CD4-positive, alpha-beta T cell treated with Interferon gamma for 1 hour (primary cell): Measurements from ENCODE around the gene SH2D1B.

Experiments used
- DNase-seq: peaks from one replicate; pipeline ENCODE4 v3.0.0-alpha.2; 2020

SH2D1B gene

DNA sequence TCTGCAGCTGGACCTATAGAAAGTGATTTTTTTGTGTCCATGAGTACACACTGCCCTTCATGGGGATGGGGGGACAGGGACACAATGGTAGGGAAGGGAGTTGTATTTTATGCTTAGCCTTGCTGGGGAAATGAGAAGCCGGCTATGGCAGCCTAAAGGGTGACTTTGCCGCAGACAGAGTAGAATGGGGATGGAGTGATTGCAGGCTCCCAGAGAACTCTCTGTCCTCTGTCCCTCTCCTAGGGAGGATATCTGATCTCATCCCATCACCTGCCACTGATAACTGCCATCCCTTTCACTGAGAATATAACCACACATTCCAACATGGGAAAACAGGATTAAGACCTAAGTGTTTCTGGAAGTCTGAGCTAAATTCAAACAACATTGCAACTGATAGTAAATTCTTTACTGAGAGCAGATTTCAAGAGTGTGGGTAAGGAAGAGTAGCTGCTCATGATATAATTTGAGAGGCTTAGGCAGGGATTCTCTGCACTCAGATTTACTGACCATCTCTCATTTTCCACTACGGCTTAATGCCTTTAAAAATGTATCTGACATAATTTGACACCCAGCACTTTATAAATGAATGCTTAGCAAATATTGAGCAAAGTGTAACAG is 13.9 kb downstream of the SH2D1B start:
- DNase-seq = no peak

DNA sequence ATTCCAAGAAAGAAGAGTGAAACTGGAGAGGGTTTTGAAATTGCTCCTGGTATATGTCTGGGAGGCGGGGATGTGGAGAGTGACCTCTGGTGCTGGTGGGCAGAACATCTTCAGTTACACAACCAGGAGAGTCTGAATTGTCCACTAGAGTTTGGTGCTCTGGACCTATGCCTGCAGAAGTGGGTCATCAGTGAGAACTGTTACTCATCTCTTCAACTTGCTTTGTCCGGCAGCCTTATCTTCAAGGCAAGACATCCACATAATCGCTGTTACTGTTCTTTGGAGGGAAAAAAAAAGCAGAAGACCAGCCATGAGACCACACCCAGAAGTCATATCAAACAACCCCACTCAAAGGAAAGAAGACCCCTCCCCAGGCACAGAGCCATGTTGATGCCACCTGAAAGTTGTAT is 14.9 kb downstream of the SH2D1B start:
- DNase-seq = no peak

DNA sequence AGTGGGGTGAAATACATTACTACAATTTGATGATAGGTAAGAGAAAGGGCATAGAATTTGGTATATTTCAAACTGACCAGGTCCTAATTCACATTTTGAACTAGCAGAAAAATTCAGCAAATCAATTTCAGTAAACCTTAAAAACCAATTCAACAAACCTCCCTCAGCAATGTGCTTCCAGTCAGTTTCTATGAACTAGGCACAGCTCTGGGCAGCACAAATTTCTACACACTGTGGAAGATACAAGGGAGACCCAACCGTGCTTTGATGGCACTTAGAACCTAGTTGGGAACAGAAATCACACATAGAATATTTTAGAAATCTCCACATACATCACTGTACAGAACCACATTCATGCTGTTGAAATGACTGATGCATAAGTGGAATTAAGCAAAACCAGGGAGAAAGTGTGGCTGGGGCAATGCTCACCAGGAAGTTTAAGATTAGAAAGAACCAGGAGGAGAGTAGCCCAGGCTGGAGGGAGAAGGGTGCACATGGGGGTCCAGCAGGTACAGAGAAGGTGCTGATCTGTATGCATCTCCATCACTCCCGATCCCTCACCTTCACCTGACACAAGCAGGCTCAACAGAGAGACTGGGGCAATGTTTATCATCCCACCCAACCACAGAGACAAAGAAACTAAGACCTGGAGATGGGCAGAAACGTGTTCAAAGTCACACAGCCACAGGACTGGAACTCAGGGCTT is 15.6 kb downstream of the SH2D1B start:
- DNase-seq = no peak

DNA sequence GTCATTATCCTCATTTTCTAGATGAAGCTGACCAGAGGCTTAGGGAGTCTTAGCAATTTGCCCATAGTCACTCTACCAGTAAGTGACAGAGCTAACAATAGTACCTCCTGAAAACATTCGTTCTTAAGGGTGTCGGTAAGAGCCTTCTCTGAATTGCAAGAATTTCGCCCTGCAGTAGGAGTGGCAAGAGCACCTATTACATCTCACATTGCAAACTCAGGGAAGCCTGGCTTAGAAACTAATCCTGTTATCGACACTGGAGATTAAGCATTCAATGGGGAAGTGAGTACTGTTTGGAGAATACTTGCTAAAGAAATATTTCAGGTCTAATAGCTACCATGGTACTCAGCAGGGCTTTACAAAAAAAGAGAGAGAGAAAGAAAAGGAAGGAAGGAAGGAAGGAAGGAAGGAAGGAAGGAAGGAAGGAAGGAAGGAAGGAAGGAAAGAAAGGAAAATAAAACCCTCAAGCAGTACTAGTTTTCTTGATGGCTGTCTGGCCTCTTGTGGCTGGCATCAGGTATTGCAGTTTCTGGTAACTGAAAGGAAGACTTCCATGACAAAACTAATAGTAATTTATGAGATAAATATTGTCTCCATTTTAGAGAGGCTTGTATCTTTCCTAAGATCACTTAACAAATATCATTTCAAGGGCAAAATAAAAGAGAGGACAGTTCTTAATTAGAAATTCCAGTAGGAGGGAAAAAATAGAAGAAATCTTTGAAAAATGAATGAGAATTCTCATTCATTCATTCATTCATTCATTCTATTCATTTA is 20.0 kb downstream of the SH2D1B start:
- no peak for DNase-seq

DNA sequence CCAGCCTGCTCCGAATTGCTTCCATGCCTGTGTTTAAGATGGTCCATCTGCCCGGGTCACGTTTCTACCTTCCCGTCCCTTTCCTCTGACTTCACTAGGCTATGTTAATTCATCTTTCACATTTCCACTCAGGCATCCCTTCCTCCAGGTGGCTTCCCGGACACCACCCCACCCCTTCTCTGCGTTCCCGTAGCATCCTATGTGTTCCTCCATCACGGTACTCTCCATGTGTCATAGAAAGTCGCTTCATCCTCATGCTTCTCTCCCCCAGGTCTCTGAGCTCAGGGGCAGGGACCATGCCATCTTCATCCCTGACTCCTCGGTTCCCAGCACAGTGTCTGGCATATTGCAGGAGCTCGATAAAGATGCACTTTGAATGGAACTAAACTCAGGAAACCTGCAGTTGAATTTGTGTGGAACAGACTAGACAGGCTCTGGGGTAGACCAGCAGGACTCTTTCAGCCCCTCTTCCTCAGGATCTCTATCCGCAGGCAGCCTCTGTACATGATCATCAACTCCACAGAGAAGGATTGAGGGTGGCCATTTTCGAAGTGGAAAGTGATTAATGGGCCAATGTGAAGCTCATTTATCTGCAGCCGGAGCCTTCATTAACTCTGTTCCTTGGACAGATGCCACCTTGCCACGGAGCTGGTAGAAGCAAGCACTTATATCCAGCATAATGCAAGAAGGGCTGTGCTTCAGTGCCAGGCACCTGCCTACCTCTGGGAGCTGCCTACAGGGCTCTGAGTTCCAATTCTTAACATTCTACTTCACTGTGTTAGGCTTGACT is 21.3 kb downstream of the SH2D1B start:
- DNase-seq = no peak

DNA sequence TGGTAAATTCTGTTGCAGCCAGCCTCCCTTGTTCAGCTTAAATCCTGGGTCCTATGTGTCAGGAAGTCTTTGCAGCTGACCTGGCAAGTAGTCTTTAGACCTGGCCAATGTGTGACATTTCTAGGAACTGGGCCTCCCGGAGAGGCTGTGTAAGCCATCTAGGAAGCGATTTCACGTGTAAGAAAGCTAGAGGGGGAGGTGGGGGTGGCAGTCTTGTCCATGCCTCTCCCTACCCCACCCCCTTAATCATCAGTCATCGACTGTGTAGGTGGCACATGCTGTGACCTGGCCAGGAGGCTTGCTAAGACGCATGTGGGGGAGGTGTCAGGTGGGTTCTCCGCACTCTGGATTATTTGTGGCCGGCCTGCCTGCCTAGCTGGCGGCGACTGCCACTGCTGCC is 22.0 kb downstream of the SH2D1B start:
- DNase-seq = no peak

DNA sequence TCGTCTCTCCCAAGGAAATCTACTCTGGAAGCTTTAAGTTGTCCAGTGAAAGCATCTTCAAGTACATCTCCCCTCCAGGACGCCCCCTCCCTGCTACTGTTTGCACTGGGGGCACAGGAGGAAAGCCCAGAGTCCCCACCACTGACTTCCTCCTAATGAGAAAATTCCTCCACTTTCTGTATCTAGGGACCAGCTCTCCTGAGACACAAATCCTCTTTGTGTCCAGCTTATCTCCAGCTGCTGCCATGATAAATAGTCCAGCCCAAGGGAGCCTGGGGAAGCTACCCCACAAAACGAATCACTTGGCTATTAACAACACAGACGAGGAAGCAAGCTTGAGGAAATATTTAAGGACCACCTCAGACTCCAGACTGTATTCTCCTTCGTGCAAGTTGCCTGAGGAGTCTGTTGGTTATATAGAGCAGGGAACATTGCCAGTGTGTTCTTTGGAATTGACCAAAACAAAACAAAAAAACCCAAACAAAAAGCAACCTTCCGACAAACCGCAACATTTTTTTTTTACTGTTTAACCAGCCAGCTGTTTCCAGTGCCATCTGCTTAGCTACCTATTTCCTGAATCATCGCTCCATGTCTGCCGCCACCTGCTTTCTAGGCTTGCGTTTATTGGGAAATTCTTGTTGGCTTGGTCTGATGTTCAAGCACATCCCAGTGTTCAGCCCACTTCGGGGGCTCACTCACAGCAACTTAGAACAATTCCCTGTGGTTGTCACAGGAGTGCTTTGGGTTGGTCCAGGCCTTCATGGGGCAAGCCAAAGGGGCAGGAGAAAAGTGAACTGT is 22.7 kb downstream of the SH2D1B start:
- no peak for DNase-seq

DNA sequence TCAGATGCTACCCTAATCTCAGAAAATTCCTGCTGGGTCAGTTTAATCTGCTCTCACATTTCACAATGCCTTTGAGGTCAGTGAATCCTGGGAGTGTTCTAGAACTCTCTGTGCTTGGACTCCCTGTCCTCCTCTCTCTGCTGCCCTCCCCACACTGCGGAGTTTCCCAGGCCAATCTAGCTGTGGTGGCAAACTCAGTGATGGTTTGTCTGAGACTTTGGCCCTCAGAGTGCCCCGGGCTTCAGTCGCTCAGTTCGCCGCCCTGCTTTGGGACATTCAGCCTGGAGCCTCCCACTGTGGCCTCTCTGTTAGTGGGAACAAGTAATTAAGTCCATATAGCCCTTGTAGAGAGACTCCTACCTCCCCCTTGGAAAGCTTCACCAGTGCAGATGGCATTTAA is 23.3 kb downstream of the SH2D1B start:
- no peak for DNase-seq

DNA sequence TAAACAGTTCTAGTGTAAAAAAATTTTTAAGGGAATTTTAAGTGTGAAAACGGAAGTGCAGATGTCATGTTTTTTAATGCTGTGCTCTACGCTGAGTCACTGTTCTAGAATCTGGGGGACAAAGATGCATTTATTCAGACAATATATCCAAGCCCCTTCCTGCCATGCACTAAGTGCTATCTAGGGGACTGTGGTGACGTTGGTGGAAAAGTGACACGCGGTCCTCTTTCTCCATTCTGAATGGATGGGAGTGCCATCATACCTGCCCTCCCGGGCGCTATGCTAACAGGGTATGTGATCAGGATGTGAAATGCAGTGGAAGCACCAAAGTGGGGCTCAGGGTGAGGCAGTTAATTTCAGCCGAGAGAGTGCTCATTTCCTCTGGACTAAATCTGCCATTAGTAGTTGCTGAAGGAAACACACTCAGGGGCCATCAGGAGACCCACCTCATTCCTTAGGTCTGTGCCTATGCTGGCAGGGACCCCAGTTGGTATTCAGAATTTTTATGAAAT is 23.8 kb downstream of the SH2D1B start:
- DNase-seq = no peak

DNA sequence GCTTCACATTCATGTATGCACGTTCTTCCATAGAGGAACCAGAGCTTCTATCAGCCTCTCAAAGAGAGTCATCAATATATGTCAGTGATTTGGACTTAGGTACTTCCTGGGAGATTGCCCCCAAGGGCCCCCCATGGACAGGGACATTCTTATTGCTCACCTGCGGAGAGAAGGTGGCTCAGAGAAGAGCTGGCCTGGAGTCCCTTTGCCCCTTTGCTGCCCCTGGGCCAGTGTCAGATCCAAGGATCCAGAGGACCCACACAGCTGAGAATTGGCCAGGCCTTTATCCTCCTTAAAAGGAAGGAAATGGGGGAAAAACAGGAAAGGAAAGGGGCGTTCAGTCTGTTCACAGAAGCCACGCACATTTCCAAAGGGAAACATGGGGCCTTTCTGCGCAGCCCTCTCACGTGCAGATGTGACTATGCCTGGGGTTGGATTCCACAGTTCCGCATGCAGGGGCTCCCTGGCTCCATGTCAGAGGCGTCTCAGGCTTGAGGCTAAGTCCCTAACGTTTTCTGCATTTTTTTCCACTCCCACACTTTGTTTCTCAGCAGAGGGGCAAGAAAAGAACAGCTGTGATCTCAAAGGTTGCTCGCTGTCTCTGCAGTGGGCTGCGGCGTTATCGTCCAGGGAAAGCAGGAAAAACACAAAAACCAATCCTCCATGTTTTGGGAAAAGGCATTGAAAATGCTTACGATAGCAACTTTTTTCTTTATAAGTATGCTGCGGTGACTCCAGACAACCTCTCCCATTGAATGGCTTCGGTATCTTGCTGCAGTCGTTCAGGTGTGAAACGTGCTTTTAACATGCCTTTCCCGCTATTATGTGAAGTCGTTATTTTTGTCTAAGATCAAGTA is 24.5 kb downstream of the SH2D1B start:
- no peak for DNase-seq

DNA sequence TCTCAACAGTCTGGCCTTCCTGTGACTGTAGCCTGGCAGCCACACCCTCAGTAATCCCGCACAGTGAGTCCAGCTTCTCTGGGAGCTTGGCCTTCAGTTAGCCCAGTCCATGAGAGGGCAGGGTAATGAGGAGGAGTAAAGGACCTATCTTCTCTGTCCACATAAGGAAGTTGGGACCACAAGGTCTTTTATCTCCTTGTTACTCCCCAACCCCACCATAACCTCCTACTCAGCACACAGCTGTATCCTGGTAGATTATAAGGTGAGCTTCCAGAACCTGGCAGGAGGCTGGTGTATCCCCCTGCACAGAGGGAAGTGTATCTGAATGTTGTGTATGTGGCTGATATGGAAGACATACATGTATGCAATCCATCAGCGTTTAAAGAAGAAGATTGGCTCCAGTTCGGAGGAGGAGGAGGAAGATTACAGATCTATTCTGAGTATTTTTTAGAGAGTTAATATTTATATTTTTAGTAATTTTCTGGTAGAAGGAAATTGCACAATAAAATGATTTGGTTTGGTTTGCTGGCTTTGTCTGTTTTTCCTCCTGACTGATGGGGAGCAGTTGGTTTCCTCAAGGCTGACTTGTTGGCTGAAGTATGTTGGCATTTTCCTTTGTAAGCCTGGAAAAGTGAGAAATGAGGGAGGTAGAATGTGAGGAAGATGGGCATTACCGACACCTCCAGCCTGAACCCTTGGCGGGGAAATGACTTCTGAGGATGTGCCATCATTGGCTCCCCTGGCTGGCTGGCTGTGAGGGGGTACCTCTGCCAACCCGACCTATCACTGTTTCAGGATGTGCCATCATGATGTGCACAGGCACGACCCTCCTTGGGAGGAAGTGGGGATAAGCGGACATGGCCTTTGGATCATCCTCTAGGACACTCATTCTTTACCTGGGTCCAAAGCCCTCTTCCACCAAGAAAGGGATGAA is 25.4 kb downstream of the SH2D1B start:
- no peak for DNase-seq

DNA sequence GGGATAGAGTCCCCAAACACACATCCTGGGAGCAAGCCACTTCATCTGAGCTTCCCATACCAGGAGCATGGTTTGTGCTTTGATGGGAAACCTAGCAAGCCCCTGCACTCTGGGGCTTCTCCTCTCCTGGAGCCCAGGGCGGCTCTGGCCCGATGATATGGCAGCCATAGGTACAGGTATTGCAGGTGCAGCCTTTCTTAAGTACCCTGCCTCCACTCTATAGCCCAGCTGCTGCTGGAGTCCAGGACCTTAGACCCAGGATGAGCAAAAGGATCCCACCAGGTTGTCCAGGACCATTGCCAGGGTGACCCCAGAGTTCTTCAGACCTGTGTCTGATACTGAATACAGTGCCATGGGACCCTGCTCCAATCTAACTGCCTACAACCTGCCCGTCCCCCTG is 26.2 kb downstream of the SH2D1B start:
- no peak for DNase-seq

DNA sequence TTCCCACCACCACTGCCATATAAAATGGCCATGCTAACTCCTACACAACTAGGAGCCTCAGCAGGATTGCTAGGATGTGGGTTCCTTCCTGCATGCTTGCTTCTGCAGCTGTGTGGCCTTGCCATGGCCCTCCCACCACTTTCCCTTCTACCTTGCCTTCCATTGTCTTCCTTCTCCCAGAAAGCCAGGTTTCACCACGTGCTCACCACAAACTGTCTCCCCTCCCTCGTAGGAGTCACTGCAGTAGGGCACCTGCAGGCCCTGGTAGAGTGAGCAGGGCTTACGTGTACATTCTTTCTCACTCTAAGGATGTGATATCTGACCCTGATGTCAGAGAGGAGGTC is 26.7 kb downstream of the SH2D1B start:
- DNase-seq = no peak

DNA sequence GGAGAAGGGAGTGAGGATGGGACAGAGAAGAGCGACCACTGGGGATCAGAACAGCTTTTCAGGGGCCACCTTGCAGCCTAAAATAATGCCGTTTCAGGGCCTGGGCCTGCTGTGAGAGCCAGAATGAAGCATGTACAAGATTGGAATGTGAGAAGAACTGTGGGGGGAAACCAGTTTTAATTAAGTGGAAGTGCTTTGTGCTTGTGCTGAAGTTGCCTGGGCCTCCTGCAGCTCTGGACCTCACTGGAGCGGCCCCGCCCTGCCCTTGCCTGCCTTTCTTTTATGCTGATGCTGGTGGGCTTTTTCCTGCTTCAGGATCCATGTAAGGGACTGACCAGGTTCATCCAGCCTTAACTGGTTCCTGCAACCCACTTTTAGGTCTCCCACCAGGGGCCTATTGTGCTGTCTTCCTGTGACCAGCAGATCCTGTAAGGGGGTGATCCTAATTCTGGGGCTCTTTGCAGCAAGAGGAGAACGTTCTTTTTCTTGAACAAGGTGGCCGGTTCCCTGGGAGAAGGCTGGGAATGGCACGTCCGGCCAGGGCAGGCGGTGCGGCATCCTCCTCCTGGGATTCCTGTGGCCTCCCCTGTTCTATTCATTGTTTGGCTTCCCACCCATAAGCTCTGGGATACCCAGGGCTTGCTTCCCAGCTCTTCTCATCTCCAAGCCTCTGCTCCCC is 27.2 kb downstream of the SH2D1B start:
- DNase-seq = no peak

DNA sequence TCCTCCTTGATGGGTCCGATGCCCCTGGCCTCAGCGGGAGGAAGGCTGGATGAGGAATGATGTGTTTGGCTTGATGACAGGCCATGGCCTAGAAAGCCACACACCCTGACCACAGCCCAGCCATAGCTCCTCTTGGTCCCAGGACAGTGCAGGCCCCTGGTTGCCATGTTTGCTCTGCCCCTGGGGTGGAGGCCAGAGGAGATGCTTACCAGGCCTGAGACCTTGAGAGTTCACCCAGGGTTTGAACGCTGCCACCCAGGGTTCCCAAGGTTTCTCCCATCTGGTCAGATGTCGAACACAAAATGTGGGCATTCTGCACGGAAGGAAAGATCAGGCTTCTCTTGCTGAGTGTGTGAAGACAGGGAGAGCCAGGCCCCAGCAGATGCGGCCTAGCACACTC is 27.8 kb downstream of the SH2D1B start:
- no peak for DNase-seq

DNA sequence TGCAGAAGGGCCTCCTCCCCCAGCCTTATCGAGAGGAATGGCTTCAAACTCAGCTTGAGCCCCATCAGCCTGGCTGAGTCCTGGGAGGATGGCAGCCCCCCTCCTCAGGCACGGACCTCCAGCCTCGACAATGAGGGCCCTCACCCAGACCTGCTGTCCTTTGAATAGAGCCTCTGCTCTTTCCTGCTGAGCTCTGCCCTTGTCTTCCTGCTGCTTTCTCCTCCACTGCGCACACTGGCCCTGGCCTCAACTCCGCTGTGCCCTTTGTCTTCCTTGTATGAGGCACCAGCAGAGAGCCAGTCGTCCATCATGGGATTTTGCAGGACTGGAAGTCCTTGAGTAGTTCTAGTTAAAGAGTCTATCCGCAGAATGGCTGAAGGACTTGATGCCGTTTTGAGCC is 28.4 kb downstream of the SH2D1B start:
- no peak for DNase-seq

DNA sequence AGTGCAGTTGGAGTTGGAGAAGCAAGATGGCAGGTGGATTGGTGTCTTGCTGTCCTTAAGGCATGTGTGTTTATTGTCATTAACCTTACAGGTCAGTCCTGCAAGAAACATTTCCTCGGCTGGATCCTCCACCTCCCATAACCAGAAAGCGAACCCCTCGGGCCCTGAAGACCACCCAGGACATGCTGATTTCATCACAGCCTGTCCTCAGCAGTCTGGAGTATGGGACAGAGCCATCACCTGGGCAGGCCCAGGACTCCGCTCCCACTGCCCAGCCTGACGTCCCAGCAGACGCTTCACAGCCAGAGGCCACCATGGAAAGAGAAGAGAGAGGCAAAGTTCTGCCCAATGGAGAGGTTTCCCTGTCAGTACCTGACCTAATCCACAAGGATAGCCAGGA is 28.8 kb downstream of the SH2D1B start:
- DNase-seq = no peak

DNA sequence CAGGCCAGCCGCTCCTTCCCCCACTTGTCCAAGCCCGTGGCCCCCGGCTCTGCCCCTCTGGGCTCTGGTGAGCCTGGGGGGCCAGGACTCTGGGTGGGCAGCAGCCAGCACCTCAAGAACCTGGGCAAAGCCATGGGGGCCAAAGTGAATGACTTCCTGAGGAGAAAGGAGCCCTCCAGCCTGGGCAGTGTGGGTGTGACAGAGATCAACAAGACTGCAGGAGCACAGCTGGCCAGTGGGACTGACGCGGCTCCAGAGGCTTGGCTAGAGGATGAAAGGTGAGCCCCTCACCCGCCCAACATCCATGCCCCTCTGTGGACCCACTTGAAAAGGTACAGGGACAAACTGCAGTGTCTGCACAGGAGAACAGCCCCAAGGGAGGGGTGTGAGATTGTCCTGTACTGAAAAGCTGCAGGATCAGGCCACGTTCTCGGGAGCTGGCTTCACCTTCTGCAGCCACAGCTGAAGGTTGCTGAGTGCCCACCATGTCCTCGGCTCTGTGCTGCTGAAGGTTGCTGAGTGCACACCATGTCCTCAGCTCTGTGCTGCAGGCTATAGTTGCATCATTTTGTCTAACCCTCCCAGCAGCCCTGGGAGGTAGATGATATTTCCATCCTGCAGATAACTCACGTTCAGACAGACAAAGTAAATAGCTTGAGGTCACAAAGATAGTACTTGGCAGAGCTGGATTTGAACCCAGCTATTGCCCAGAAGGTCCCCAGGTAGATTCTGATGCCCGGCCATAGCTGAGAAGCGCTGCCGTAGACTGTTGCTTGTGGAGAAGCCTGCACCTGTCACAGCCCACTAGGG is 29.8 kb downstream of the SH2D1B start:
- no peak for DNase-seq

DNA sequence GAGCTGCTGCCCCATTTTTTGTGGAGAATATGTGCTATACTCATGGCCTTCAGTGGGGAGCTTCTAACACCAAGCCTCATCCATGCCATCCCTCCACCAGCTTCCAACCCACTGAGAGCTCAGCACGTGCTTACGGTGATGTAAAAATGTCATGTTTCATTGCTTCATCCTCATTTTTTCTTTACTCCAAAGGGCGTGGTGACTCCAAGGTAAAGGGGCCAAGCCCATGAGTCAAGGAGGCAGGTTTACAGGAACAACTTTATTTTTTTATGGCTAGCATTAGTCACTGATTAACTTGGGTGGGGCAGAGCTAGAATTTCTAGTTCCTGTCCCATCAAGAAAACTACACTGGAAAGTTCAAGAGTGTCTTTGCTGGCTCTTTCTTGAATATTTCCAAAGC is 30.6 kb downstream of the SH2D1B start, which contains the start of gene C1orf226:
TSS of gene C1orf226 (plus strand) at position 346 of the 400 bp plus-strand sequence. CDS start 174 bp downstream, outside the sequence.
- no peak for DNase-seq
